ENCODE measurements around the gene PAX7.

PAX7 gene

DNA sequence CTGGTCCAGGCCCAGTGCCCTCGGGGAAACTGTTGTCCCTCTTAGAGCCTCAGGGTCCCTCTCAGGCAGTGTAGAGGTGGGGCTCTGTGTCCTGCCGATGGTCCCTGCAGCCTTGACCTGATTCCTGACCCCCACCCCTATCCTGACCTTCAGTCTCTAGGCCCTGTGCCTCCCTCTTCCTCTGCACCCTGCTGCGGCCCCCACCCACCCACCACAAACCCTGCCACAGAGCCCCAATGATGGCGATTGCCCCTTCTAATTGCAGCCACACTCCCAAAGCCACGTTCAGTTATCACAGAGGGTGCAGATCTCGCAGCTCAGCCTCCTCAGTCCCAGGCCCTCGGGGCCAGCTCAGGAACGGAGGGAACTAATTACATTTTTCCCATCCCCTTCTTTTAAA is 99.7 kb downstream of the PAX7 start:
- no peak overlapping the region for H3K27ac ChIP-seq
- TF ChIP-seq, protein P1, sequence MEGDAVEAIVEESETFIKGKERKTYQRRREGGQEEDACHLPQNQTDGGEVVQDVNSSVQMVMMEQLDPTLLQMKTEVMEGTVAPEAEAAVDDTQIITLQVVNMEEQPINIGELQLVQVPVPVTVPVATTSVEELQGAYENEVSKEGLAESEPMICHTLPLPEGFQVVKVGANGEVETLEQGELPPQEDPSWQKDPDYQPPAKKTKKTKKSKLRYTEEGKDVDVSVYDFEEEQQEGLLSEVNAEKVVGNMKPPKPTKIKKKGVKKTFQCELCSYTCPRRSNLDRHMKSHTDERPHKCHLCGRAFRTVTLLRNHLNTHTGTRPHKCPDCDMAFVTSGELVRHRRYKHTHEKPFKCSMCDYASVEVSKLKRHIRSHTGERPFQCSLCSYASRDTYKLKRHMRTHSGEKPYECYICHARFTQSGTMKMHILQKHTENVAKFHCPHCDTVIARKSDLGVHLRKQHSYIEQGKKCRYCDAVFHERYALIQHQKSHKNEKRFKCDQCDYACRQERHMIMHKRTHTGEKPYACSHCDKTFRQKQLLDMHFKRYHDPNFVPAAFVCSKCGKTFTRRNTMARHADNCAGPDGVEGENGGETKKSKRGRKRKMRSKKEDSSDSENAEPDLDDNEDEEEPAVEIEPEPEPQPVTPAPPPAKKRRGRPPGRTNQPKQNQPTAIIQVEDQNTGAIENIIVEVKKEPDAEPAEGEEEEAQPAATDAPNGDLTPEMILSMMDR (conservative IDR thresholded peaks at IDR 0.05), result no peak

DNA sequence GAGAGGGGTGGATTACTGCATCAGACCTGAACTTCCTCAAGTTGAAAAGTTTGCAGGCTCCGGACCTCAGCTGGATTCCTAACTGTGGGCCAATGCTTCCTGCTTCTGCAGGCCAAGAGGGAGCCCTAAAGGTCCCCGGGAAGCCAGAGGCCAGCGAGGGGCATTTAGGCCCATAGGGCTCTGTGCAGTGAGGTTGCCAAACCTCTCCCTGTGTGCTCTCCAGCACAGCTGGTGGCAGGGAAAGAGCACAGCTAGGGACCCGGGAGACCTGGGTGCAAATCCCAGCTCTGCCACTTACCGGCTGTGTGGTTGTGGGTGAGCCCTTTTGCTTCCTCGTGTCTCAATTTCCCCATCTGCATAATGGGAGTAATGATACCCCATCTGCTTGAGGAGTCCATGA is 100.5 kb downstream of the PAX7 start:
- TF ChIP-seq, protein P1 (conservative IDR thresholded peaks at IDR 0.05), result no peak
- TF ChIP-seq ZFX (IDR thresholded peaks at IDR 0.05), result no peak
- no peak overlapping the region for H3K27ac ChIP-seq

DNA sequence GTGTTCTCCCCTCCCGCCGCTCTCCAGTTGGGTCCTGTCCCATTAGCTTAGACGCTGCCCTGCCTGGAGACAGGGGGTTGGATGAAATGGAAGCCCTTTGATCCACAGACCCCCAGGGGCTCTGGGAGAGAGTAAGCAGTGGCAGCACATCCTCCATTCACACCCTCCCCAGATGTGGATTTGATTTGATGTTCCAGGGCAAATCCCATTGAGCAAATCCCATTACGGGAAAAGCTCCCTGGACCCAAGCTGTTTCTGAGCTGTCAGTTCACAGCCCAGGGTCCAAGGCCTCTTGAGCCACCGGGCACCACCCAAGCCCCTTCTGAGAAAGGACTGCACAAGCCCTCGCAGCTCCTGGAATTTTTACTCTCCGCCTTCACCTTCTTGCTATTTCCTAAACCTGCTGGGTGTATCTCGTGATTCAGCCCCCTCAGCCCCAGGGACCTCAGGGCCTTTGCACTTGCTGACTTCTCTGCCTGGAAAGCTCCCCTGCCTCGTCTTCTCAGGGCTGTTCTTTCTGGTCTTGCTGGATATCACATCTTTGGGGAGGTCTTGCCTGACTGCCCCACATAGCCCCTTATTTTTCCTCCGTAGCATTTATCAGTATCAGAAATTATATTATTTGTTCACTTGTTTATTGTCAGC is 101.1 kb downstream of the PAX7 start:
- TF ChIP-seq ZFX (IDR thresholded peaks at IDR 0.05), result no peak
- TF ChIP-seq, protein P1 (conservative IDR thresholded peaks at IDR 0.05), result no peak
- H3K27ac ChIP-seq, result no peak overlapping the region

DNA sequence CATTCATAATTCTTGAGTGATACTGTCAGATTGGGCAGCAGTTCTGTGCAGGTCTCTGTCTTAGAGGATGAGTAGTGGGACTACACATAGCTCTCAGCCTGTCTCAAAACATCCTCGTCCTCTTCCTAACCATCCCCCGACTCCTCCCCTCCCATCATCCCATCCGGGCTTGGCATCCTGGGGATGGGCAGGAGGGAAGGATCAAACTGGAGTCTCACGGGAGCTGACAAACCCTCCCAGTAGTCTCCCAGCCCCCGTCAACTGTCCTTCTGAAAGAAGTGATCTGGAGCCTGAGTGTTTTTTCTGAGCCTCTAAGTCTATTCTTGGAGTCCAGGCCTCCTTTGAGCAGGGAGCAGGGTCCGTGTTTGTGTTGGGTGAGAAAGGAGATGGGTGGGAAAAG is 102.0 kb downstream of the PAX7 start:
- H3K27ac ChIP-seq, result no peak overlapping the region
- TF ChIP-seq, protein P1 (conservative IDR thresholded peaks at IDR 0.05), result no peak
- TF ChIP-seq ZFX (IDR thresholded peaks at IDR 0.05), result no peak

DNA sequence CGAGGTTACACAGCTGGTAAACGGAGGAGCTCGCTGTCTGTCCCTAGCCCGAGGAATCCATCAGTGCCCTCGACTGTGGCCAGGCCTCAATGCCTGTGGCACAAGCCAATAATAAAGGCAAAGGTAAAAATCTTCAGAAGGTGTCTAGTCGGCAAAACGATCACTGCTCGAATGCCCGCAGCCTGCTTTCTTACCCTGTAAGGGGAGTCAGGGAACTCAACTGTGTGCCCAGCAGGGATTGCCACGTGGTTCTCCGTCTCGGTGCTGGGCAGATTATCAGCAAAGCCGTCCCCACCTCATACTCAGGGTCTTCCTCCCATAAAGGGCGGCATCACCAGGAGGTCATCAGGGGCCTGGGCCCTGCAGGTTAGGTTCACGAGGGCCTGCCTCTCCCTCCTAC is 103.4 kb downstream of the PAX7 start:
- TF ChIP-seq, protein P1 (conservative IDR thresholded peaks at IDR 0.05), result no peak
- TF ChIP-seq ZFX (IDR thresholded peaks at IDR 0.05), result no peak
- H3K27ac ChIP-seq, result no peak overlapping the region

DNA sequence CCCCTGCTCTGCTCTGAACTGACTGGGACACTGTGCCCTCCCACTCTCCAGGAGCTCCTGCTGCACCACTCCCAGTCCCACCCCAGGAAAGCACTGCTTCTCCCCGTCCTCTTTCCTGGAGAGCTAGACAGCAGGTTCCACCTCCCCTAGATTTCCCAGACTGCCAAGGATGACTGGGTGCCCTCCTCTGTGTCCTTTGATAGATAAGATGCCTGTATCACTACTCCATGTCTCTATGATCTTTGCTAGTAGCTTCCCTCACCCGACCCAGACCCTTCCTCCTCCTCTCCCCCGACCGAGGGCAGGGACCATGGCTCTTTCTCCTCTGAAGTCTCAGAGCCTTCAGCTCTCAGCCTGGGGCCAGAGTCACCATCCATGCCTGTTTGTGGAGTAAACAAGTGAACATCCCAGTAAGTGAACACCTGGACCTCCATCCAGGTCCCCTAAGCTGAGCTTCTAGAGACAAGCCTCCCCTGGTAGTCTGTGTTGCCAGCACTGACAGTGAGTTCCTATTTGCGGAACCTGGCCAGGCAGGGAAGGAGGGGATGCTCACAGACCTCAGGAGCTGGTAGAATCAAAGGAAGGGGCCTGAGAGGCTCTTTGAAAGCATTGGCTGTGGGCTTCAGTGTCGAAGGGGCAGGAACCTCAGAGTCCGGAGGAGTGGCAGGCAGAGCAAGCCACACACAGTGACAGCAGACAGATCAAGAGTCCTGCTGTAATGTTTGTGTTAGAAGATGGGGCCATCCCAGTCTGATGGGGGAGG is 104.0 kb downstream of the PAX7 start:
- TF ChIP-seq ZFX (IDR thresholded peaks at IDR 0.05), result no peak
- TF ChIP-seq, protein P1 (conservative IDR thresholded peaks at IDR 0.05), result no peak
- no peak overlapping the region for H3K27ac ChIP-seq

DNA sequence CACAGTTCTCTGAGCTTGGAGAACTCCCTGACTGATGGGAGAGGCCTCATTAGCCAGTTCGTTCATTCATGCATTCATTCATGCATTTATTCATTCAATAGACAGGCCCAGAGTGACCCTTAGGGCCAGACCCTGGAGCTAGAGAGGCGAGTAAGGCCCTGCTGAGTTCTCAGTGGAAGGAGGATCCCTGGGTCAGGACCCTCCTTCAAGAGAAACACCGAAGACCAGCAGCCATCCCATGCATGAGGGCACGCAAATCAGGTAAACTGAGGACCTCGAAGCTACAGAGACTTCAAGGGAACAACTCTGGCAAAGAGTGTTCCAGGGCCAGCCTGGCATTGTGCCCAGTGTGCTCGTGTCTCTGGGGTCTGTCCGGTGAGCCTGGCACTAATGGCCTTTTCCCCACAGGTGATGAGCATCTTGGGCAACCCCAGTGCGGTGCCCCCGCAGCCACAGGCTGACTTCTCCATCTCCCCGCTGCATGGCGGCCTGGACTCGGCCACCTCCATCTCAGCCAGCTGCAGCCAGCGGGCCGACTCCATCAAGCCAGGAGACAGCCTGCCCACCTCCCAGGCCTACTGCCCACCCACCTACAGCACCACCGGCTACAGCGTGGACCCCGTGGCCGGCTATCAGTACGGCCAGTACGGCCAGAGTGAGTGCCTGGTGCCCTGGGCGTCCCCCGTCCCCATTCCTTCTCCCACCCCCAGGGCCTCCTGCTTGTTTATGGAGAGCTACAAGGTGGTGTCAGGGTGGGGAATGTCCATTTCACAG is 104.8 kb downstream of the PAX7 start:
- TF ChIP-seq ZFX (IDR thresholded peaks at IDR 0.05), result no peak
- TF ChIP-seq, protein P1 (conservative IDR thresholded peaks at IDR 0.05), result no peak

More for the DNA sequence above, 104.8 kb downstream of the PAX7 start:
- no peak overlapping the region for H3K27ac ChIP-seq

Measured in C4-2B (cell line).